A673 (cell line): ENCODE results near the gene DNTTIP2.

Experiments used
- EZH2 ChIP-seq: fragments of 200-600 bp; sonication (generic); IDR thresholded peaks from 2 replicates; pipeline ENCODE4 v1.6.1; 2017; ENCODE audit warnings: borderline replicate concordance, low read depth, mild to moderate bottlenecking, mixed read lengths, antibody characterized with exemption, low read length; ENCODE audit not compliant: poor library complexity, severe bottlenecking
- TF ChIP-seq, protein P1 (sequence below): fragments of 300-800, 200-600 bp; sonication (generic); conservative IDR thresholded peaks from 2 replicates; pipeline ENCODE4 v1.5.1; 2017; ENCODE audit warnings: low read depth, mild to moderate bottlenecking, antibody characterized with exemption, low read length, moderate library complexity, mixed read lengths

DNA sequence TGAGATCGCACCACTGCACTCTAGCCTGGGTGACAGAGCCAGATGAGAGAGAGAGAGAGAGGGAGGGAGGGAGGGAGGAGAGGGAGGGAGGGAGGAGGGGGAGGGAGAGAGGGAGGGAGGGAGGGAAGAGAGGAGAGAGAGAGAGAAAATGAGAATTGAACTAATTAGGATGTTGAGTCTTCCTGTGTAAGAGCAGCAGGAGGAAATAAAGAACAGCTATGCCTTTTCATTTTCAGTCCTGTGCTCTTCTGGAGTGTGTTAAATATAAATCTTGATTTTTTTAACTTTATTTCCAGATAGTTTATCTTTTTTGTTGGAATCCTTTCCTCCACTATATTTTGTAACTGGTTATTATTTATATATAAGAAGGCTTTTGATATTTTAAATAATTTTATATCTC is 27.1 kb downstream of the DNTTIP2 start:
- no peak for TF ChIP-seq EZH2
- TF ChIP-seq, protein P1, sequence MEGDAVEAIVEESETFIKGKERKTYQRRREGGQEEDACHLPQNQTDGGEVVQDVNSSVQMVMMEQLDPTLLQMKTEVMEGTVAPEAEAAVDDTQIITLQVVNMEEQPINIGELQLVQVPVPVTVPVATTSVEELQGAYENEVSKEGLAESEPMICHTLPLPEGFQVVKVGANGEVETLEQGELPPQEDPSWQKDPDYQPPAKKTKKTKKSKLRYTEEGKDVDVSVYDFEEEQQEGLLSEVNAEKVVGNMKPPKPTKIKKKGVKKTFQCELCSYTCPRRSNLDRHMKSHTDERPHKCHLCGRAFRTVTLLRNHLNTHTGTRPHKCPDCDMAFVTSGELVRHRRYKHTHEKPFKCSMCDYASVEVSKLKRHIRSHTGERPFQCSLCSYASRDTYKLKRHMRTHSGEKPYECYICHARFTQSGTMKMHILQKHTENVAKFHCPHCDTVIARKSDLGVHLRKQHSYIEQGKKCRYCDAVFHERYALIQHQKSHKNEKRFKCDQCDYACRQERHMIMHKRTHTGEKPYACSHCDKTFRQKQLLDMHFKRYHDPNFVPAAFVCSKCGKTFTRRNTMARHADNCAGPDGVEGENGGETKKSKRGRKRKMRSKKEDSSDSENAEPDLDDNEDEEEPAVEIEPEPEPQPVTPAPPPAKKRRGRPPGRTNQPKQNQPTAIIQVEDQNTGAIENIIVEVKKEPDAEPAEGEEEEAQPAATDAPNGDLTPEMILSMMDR: no peak
